COLO668 (cell line): ENCODE data around the gene OR2T6.
"Not testable (repeated sequence)": the region's sequence is repeated elsewhere in the genome, so short reads cannot be mapped to it uniquely, and the experiment has no call there.

ENCODE experiments used
- DNase-seq: peaks from one replicate; lab custom pipeline; 2025; ENCODE audit not compliant: unreplicated experiment; lab: John Stamatoyannopoulos, UW

Gene OR2T6

GRCh38 chr1:248375446-248375845, at the start of gene OR2T6:
Gene OR2T6, plus strand, starts transcription at chr1:248375746. Its CDS starts 11,863 bp downstream, at chr1:248387609.
- DNase-seq: no peak

GRCh38 chr1:248343451-248343850, 32.1 kb upstream of the OR2T6 start:
- no peak for DNase-seq

GRCh38 chr1:248348475-248348874, 27.1 kb upstream of the OR2T6 start, which contains the start of gene OR14C36:
Gene OR14C36, plus strand, starts transcription at chr1:248348775. Its CDS starts 0 bp downstream, at chr1:248348775.
- DNase-seq: no peak

GRCh38 chr1:248359415-248359814, 16.1 kb upstream of the OR2T6 start:
- DNase-seq: no peak

- no peak for DNase-seq
These were observed 14.3 kb upstream of the OR2T6 start, which contains the start of gene OR2T4 for GRCh38 chr1:248361121-248361715. Gene OR2T4, plus strand, starts transcription at chr1:248361665. Its CDS starts 0 bp downstream, at chr1:248361665.

- DNase-seq: no peak
These were observed 8.9 kb upstream of the OR2T6 start for GRCh38 chr1:248366609-248367008.

- DNase-seq: no peak
These were observed 3.2 kb upstream of the OR2T6 start for GRCh38 chr1:248372394-248372793.

GRCh38 chr1:248373761-248374160, 1.8 kb upstream of the OR2T6 start:
- no peak for DNase-seq

- no peak for DNase-seq
These were observed 1.4 kb downstream of the OR2T6 start for GRCh38 chr1:248376916-248377315.

- DNase-seq: no peak
These were observed 5.3 kb downstream of the OR2T6 start for GRCh38 chr1:248380854-248381253.

GRCh38 chr1:248388426-248388825, 12.9 kb downstream of the OR2T6 start:
- DNase-seq: no peak

GRCh38 chr1:248393050-248393449, 17.5 kb downstream of the OR2T6 start:
- DNase-seq: no peak

GRCh38 chr1:248402748-248403147, 27.2 kb downstream of the OR2T6 start, which contains the start of gene OR2T1:
Gene OR2T1, plus strand, starts transcription at chr1:248403048. Its CDS starts 3,100 bp downstream, at chr1:248406148.
- DNase-seq: no peak

GRCh38 chr1:248404024-248404423, 28.5 kb downstream of the OR2T6 start:
- DNase-seq: no peak

- DNase-seq: no peak
These were observed 31.5 kb downstream of the OR2T6 start for GRCh38 chr1:248406721-248407692.

GRCh38 chr1:248416226-248416625, 40.7 kb downstream of the OR2T6 start:
- no peak for DNase-seq

GRCh38 chr1:248417854-248418253, 42.3 kb downstream of the OR2T6 start:
- DNase-seq: no peak

GRCh38 chr1:248421384-248421783, 45.8 kb downstream of the OR2T6 start:
- no peak for DNase-seq

- DNase-seq: not testable (repeated sequence)
These were observed 52.1 kb downstream of the OR2T6 start for GRCh38 chr1:248427526-248428191.

GRCh38 chr1:248428192-248428533, 52.6 kb downstream of the OR2T6 start:
- not testable (repeated sequence) for DNase-seq

GRCh38 chr1:248431683-248432082, 56.1 kb downstream of the OR2T6 start:
- DNase-seq: not testable (repeated sequence)
